Measurements from ENCODE around the gene PCSK5. TPM values are rescaled to one million over a fixed set of nuclear protein-coding genes. Genes with fewer than 3 reads are reported as not detected.

PCSK5 gene
- total RNA-seq, 1 experiment from 2014 or later: 0.17 TPM

DNA sequence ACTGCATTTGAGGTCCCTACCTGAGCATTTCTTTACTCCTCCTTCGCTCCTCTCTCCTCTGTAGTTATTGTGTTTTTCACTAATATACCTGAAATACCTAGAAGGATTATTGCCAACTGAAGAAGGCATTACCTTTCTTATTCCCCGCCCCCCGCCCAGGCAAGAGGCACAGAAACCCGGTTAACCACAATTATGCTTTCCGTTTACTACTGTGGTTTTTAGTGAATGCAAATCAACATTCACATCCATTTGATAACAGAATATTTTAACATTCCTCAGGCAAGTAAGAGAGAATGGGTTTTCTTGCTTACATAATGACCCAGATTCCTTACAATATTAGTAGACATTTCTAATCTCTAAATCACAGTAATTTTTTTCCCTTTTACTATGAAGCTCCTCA, 136.9 kb downstream of the PCSK5 start:
- POLR2A ChIA-PET (ENCODE audit: low non-redundant PET): no interaction called here
- intact Hi-C loops (cut with micrococcal nuclease; ENCODE audit: unreplicated experiment): no loop called here
- H3K27me3 ChIP-seq (replicated peaks; ENCODE audit: insufficient read depth, low read depth, low read length, poor library complexity): peaks cover 43% of the 10 kb centered on the region
- H3K4me1 ChIP-seq (ENCODE audit: insufficient read depth, low read length, poor library complexity, severe bottlenecking): no peaks in the 10 kb centered on the region
- no peaks in the 10 kb centered on the region for H3K9me3 ChIP-seq (ENCODE audit: low read depth, low read length, poor library complexity, severe bottlenecking)
- H3K27ac ChIP-seq (ENCODE audit: low read depth, low read length, poor library complexity, severe bottlenecking): no peak overlapping the region
- no peaks in the 10 kb centered on the region for H3K36me3 ChIP-seq (ENCODE audit: insufficient read depth, low read length, poor library complexity, severe bottlenecking)
- no peak for TF ChIP-seq EZH2 (IDR thresholded peaks at IDR 0.05; ENCODE audit: borderline replicate concordance, low read depth, low read length, poor library complexity, severe bottlenecking)
- no peak for TF ChIP-seq CTCF (conservative IDR thresholded peaks at IDR 0.05; ENCODE audit: low read depth, low read length)
- no TSS peak for BruUV-seq (replicated peaks)
- DNase-seq (ENCODE audit: low spot score): no peak
- CTCF ChIA-PET: no interaction called here
- H3K4me3 ChIP-seq (ENCODE audit: low read depth, low read length, poor library complexity, severe bottlenecking): no peak overlapping the region

DNA sequence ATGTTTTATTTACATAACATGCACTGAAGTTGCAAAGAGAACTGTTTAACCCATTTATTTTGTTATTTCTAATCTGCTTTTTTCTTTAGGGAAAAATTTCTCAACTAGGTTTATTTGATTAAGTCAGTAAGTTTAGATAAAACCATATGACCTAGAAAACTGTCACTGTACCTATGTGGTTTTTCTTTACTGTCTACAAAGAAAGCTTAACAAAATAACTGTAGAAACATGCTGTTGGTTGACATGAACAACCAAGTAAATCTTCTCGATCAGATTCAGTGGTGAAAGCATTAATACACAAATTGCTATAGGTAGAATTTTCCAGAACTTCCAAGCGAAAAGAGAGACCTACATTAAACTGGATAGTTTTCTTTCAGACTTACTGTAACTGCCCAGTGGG, 137.4 kb downstream of the PCSK5 start:
- Histone ChIP-seq H3K4me1 (ENCODE audit: insufficient read depth, low read length, poor library complexity, severe bottlenecking) (no peaks in the 10 kb centered on the region), H3K9me3 (ENCODE audit: low read depth, low read length, poor library complexity, severe bottlenecking) (no peaks in the 10 kb centered on the region), H3K4me3 (ENCODE audit: low read depth, low read length, poor library complexity, severe bottlenecking) (no peak overlapping the region), H3K27ac (ENCODE audit: low read depth, low read length, poor library complexity, severe bottlenecking) (no peak overlapping the region), H3K27me3 (replicated peaks; ENCODE audit: insufficient read depth, low read depth, low read length, poor library complexity) (peaks cover 42% of the 10 kb centered on the region), H3K36me3 (ENCODE audit: insufficient read depth, low read length, poor library complexity, severe bottlenecking) (no peaks in the 10 kb centered on the region)
- no peak for DNase-seq (ENCODE audit: low spot score)
- CTCF ChIA-PET: no interaction called here
- intact Hi-C loops (cut with micrococcal nuclease; ENCODE audit: unreplicated experiment): no loop called here
- no TSS peak for BruUV-seq (replicated peaks)
- POLR2A ChIA-PET (ENCODE audit: low non-redundant PET): no interaction called here
- TF ChIP-seq CTCF (conservative IDR thresholded peaks at IDR 0.05; ENCODE audit: low read depth, low read length) (no peak), EZH2 (IDR thresholded peaks at IDR 0.05; ENCODE audit: borderline replicate concordance, low read depth, low read length, poor library complexity, severe bottlenecking) (no peak)

- Histone ChIP-seq H3K36me3 (ENCODE audit: insufficient read depth, low read length, poor library complexity, severe bottlenecking) (no peaks in the 10 kb centered on the region), H3K27ac (ENCODE audit: low read depth, low read length, poor library complexity, severe bottlenecking) (no peak overlapping the region), H3K27me3 (replicated peaks; ENCODE audit: insufficient read depth, low read depth, low read length, poor library complexity) (peaks cover 32% of the 10 kb centered on the region), H3K4me1 (ENCODE audit: insufficient read depth, low read length, poor library complexity, severe bottlenecking) (no peaks in the 10 kb centered on the region), H3K4me3 (ENCODE audit: low read depth, low read length, poor library complexity, severe bottlenecking) (no peak overlapping the region), H3K9me3 (ENCODE audit: low read depth, low read length, poor library complexity, severe bottlenecking) (no peaks in the 10 kb centered on the region)
- POLR2A ChIA-PET (ENCODE audit: low non-redundant PET): no interaction called here
- intact Hi-C loops (cut with micrococcal nuclease; ENCODE audit: unreplicated experiment): no loop called here
- TF ChIP-seq EZH2 (IDR thresholded peaks at IDR 0.05; ENCODE audit: borderline replicate concordance, low read depth, low read length, poor library complexity, severe bottlenecking) (no peak), CTCF (conservative IDR thresholded peaks at IDR 0.05; ENCODE audit: low read depth, low read length) (no peak)
- BruUV-seq (replicated peaks): no TSS peak
- CTCF ChIA-PET: no interaction called here
- no peak for DNase-seq (ENCODE audit: low spot score)
Measured at GRCh38 chr9:76032038-76032796, 141.7 kb downstream of the PCSK5 start.

Measured in A673 (cell line).